CD4-positive, alpha-beta T cell treated with Interleukin-2 at 100 ng/mL for 4 hours (primary cell): ENCODE data around the gene NNMT.
A peak's percentile ranks its signal among the peaks of the same experiment; 100 is the strongest.

Source experiments
- DNase-seq: peaks from one replicate; pipeline ENCODE4 v3.0.0-alpha.2; 2020; ENCODE audit warnings: low spot score

The NNMT gene

DNA sequence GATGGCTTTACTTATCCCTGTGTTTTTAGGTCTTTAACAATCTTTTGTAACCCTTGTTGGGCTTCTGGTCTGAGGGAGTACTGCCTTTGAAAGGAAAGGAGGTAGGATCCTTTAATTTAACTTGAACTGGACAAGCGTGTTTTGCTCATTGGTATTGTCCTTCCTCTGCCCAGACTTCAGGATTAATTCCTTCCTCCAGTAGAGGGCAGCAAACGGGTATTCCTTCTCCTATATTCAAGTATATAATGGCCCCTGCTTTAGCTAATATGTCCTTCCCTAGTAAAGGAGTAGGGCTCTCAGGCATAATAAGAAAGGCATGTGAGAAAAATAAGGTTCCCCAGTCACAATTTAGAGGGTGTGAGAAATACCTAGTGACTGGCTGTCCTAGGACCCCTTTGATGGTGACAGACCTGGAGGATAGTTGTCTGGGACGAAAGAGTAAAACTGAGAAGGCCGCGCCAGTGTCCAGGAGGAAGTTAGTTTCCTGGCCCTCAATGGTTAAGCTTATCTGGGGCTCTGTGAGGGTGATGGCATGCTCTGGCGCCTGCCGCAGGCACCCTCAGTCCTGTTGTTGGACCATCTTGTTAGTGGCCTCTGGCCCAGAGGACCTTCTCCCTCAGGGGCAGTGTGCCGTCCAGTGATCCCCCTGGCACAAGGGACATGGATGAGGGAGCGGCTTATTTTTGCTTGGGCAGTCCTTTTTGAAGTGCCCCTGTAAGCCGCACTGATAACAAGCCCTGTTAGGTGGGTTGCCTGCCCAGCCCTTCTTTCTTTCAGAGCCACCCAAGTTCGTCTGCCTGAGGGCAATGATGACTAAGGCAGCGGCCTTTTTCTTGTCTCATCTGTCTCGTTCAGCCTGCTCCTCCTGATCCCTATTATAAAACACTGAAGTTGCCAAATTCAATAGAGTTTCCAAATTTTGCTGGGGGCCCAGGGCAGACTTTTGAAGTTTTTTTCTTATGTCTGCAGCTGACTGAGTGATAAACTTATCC is 52.3 kb downstream of the NNMT start:
- DNase-seq, result peak; percentile 61

DNA sequence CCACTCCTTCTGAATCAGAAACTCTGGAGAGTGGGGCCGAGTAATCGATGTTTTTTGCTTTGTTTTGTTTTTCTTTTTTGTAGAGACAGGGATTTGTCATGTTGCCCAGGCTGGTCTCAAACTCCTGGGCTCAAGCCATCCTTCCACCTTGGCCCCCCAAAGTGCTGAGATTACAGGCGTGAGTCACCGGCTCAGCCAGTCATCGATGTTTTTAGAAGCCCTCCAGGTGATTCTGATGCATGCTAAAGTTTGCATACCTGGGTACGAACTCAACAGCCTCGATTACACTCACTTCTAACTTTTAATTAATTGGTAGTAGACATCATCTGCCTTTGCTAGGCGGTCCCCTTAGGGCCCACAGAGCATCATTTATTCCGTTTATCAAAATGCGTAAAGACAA is 53.8 kb downstream of the NNMT start:
- no peak for DNase-seq

DNA sequence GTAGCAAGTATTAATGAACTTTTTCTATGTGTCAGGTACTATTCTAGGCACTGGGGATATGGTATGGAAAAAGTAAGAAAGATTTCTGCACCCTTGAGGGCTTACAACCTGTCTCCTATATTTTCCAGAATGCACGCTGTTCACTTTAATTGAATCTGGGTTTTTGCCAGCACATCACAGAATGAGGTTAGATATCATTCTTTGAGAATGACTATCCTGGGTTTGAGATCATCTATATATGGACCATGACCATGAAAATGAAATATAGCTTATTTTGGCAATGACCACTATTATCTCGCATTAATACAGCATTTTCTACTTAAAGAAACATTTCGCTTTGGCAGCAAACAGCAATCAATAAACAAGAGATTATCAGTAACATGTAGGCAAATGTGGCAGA is 57.2 kb downstream of the NNMT start:
- no peak for DNase-seq

DNA sequence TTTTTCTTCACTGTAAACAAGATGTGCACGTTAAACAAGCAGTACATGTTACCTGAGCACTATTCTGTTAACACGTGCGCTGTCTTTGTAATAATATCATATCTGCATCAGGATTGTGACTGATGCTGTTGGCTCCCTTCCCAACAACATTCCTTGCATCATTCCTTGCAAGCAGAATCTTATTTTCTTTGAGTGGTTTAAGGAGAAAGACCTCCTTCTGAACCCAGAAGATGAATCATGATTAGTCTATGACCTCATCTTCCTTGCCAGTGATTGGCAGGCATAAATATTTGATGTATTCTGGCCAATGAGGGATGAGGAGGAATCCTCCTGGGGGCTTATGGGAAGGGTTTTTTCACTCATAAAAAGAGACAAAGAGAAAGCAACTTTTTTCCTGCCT is 57.9 kb downstream of the NNMT start:
- no peak for DNase-seq

DNA sequence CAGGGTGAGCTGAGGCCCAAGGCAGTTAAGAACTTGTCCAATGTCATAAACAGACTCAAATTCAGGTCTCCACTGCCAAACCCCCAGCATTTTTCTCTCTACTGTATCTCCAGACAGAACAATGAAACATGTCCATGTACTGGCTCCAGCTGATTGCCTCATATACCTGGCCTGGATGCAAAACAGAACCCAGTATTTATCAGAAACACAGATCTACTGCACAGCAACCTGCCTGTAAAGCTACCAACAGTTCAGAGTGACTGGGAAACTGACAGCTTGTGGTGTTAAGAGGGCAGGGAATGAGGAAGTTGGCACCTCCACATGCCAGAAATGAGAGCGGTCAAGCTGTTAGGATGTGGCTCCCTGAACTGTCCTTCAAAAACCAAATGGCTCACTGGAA is 62.5 kb downstream of the NNMT start:
- DNase-seq, result no peak

DNA sequence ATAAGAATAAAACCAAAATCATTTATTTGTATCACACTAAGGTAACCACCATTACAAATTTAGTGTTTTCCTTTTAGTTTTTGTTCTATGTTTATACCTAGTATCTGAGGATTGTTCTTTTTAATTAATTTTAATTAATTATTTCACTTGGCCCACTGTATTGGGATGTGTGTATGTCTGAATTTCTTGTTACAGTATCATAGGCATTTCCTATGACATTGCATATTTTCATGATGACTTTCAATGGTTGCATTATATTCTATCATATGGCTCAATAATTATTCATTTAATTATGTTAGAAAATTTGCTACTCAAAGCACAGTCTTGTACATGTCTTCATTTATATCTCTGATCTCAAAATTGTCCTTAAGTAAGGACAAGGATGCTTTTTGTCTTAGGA is 63.1 kb downstream of the NNMT start:
- DNase-seq, result no peak

DNA sequence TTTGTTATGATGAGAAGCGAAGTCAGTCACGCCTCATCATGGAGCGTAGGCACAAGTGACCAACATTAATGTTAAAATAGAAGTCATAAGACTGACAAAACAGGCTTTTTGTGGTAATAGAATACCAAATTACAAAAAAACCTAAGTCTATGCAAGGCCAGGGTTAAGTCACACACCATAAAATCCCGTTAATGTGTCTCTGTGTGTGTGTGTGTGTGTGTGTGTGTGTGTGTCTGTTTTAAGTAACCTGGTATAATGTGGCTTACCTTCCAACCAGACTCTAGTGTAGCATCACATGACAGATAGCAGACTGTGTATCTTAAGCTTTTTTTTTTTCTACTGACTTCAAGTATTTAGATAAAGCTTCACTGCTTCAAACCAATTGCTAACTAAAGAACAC is 66.1 kb downstream of the NNMT start:
- no peak for DNase-seq

DNA sequence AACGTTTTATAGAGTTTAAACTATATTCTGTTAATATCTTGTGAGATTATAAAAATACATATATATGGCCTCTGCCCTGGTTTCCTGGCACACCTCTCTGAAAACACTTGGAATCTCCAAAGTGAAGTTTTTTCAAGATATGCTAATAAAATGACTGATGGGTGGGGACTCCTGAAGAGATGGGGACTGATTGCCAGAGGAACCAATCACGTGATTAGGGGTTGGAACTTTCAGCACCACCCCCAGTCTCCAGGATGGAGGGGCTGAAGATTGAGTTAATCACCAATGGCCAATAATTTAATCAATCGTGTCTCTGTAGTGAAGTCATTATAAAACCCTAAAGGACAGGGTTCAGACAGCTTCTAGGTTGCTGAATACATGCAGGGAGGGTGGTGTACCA is 66.8 kb downstream of the NNMT start:
- no peak for DNase-seq
